Epithelial cell of proximal tubule (primary cell): ENCODE results near the gene MEI1. TPM values are rescaled to one million over a fixed set of nuclear protein-coding genes. Genes with fewer than 3 reads are reported as not detected.
"Not testable (repeated sequence)": the region's sequence is repeated elsewhere in the genome, so short reads cannot be mapped to it uniquely, and the experiment has no call there.

Experiments
- DNase-seq: peaks from one replicate; pipeline ENCODE4 v3.0.0-alpha.2; 2011; ENCODE audit warnings: low read depth
- H3K4me3 ChIP-seq: 2 replicates; pipeline ENCODE4 v1.5.1; 2011; ENCODE audit warnings: low read depth, mild to moderate bottlenecking, low read length
- total RNA-seq: library from RNA; depleted of rRNA; stranded (reverse); fragments of >200 nt; gene quantifications from 2 replicates; pipeline ENCODE4 v1.2.3, GENCODE V29; 2015
- TF ChIP-seq, protein P1 (sequence below): conservative IDR thresholded peaks from 2 replicates; pipeline ENCODE4 v1.5.1; 2012; ENCODE audit warnings: low read depth, mild to moderate bottlenecking, low read length

MEI1 gene
- total RNA-seq, 1 donor from 2014 or later: 0.35 TPM

DNA sequence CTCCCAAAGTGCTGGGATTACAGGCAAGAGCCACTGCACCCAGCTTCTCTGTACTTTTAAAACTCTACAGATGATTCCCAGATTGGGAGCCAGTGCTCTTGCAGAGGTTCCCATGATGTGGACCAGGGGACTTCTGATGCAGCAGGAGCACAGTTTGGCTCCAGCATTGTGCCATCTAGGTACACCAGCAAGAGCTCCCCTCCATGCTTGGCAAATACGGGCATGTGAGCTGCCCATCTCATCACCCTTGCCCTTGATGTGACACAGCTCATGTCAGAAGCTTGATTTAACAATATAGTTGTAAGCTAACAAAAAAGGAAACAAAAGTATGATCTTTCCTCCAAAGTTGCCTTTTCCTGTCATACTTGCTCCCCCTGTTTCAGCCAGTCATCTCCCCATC is 39.4 kb upstream of the MEI1 start:
- TF ChIP-seq, protein P1, sequence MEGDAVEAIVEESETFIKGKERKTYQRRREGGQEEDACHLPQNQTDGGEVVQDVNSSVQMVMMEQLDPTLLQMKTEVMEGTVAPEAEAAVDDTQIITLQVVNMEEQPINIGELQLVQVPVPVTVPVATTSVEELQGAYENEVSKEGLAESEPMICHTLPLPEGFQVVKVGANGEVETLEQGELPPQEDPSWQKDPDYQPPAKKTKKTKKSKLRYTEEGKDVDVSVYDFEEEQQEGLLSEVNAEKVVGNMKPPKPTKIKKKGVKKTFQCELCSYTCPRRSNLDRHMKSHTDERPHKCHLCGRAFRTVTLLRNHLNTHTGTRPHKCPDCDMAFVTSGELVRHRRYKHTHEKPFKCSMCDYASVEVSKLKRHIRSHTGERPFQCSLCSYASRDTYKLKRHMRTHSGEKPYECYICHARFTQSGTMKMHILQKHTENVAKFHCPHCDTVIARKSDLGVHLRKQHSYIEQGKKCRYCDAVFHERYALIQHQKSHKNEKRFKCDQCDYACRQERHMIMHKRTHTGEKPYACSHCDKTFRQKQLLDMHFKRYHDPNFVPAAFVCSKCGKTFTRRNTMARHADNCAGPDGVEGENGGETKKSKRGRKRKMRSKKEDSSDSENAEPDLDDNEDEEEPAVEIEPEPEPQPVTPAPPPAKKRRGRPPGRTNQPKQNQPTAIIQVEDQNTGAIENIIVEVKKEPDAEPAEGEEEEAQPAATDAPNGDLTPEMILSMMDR: no peak
- no peak overlapping the region for H3K4me3 ChIP-seq
- DNase-seq: no peak

DNA sequence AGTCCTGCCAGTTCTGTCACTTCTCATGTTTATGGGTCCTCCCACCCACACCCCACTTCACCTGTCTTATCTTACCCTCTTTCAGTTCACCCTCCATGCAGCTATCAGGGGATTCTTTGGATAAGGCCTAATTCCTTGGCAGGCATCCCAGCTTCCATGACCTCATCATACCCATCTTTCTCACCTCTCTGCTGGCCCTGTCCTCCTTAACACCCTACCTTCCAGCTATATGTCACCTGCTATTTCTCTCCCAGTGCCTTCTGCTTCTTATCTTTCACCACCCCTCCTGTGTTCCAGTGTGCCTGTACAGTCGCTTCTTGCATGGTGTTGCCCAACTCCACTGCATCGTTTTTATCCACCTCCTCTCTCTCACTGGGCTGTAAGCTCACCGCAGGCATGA is 38.9 kb upstream of the MEI1 start:
- DNase-seq: no peak
- H3K4me3 ChIP-seq: no peak overlapping the region
- TF ChIP-seq, protein P1: no peak

DNA sequence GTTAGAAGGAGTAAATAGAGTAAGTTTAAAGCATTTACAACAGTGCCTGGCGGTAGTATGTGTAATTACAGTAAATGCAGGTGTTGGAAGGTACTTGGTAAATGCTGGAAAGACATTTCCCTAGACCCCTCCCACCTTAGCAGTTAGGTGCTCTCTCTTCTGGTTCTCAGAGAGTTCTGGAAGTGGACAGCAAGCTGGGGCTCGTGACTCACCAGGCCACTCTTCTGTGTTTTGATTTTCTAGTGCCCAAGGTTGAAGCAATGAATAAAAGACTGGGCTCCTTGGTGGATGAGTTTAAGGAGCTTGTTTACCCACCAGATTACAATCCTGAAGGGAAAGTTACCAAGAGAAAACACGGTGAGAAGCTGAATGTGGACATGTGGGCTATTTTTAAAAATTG is 38.2 kb upstream of the MEI1 start:
- no peak overlapping the region for H3K4me3 ChIP-seq
- TF ChIP-seq, protein P1: no peak
- DNase-seq: no peak

DNA sequence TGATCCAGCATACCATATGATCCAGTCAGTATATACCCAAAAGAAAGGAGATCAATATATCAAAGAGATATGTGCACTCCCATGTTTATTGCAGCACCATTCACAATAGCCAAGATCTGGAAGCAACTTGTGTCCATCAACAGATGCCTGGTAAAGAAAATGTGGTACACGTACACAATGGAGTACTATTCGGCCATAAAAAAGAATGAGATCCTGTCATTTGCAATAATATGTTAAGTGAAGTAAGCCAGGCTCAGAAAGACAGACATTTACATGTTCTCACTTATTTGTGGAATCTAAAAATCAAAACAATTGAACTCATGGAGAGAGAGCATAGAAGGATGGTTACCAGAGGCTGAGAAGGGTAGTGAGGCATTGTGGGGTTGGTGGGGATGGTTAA is 37.6 kb upstream of the MEI1 start:
- H3K4me3 ChIP-seq: no peak overlapping the region
- TF ChIP-seq, protein P1: no peak
- no peak for DNase-seq

DNA sequence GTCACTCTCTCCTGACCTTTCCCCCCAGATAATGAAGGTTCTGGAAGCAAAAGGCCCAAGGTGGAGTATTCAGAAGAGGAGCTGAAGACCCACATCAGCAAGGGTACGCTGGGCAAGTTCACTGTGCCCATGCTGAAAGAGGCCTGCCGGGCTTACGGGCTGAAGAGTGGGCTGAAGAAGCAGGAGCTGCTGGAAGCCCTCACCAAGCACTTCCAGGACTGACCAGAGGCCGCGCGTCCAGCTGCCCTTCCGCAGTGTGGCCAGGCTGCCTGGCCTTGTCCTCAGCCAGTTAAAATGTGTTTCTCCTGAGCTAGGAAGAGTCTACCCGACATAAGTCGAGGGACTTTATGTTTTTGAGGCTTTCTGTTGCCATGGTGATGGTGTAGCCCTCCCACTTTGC is 35.7 kb upstream of the MEI1 start:
- DNase-seq, H3K4me3 ChIP-seq: not testable (repeated sequence)

DNA sequence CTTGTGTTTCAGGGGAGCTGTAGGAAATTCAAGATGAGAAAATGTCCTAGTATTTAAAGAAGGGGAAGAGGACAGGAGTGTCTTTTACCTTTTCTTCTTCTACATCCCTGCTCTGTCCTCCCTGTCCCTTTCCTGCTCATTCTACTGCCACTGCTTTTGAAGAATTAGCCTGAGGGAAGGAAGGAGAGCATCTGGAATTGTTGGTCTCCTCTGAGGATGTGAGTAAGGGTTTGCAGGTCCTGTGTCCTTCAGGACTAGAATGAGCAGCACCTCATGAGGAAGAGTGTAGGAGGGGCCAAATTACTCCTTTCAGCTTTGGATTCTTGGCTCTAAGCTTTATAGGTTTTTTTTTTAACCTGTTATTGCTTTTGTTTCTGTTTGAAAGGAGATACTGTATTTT is 34.8 kb upstream of the MEI1 start:
- no peak for DNase-seq
- no peak overlapping the region for H3K4me3 ChIP-seq
- TF ChIP-seq, protein P1: no peak

DNA sequence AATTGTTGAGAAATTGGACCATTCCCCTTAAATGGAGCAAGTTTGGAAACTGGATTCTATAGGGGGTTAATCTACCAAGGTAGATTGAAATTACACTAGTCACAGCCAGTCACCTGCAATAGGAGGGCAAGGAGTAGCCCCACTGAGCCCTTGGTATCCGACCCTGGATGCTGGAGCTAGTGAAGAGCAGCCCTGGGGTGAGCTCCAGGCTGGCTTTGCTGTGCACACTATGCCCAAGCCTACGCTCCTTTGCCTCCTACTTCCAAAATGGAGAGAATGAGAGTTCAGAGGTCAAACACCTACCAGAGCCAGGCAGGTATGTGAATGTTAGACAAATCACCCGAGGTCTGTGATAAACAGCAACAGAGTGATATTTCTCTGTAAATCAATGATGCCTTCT is 34.4 kb upstream of the MEI1 start:
- no peak for DNase-seq
- TF ChIP-seq, protein P1: no peak
- H3K4me3 ChIP-seq: no peak overlapping the region
